ENCODE data around the gene PITPNM3. TPM values are rescaled to one million over a fixed set of nuclear protein-coding genes. Genes with fewer than 3 reads are reported as not detected.
"Not testable (repeated sequence)": the region's sequence is repeated elsewhere in the genome, so short reads cannot be mapped to it uniquely, and the experiment has no call there.

The PITPNM3 gene
- total RNA-seq, 2 experiments from 2014 or later = 0.49 to 0.72 TPM

DNA sequence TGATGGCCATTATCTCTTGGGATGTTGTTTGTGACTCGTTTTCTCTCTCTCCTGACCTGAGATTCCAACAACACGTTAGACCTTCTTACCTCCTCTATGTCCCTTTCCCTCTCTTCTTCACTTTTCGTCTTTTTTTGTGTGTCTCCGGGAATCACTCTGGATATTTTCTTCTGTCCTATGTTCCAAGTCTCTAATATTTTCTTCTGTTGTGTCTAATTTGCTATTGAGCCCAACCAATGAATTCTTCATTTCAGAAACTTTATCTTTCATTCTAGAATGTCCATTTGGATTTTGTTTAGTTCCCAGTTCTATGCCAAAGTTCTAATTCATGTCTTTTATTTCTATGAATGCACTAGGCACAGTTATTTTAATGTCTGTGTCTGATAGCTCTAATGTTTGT lies 27.1 kb upstream of the PITPNM3 start:
- no peak overlapping the region for H3K4me3 Mint-ChIP-seq
- no peaks in the 10 kb centered on the region for H3K27me3 Mint-ChIP-seq
- H3K4me1 Mint-ChIP-seq = no peaks in the 10 kb centered on the region
- peaks cover 4% of the 10 kb centered on the region for H3K9me3 Mint-ChIP-seq
- DNase-seq = no peak
- no peak overlapping the region for H3K27ac Mint-ChIP-seq
- H3K36me3 Mint-ChIP-seq = peaks cover 50% of the 10 kb centered on the region

DNA sequence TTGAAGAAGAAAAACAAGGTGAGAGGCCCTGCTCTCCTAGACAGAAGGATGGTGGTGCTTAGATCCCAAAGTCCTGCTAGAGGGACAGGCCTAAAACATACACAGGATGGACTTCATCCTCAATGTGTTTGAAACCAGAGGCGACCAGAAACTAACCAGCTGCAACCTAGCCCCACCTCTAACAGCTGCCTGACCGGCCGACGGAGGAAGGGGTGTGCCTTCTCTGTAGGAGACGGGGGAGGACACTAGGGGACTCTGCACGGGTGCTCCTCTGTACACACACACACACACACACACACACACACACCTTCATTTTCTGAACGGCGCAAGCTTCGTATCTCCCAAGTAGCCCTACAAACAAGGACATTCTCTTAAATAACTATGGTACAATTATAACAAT lies 24.3 kb upstream of the PITPNM3 start:
- Mint-ChIP-seq H3K4me1 (peaks cover 10% of the 10 kb centered on the region), H3K4me3 (no peak overlapping the region), H3K36me3 (peaks cover 46% of the 10 kb centered on the region), H3K27me3 (no peaks in the 10 kb centered on the region), H3K27ac (no peak overlapping the region), H3K9me3 (no peaks in the 10 kb centered on the region)
- DNase-seq = no peak

DNA sequence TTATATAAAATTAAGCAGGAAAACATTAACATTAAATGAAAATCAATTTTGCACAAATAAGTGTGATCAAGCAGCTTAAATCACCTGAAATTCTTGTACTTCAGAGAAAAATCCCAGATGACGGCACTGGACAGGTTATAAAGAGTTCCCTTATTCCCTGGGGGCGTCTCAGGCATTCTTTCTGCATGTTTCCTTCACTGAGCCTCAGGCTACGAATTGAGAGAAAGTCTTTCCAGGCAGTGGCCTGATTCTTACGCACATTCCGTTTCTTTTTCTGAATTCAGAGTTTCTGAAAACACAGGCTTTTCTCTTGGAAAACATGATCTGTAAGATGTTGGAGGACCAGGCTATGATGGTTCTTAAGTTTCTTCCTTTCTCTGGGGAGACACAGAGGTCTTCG lies 22.1 kb upstream of the PITPNM3 start:
- H3K36me3 Mint-ChIP-seq = peaks cover 31% of the 10 kb centered on the region

DNA sequence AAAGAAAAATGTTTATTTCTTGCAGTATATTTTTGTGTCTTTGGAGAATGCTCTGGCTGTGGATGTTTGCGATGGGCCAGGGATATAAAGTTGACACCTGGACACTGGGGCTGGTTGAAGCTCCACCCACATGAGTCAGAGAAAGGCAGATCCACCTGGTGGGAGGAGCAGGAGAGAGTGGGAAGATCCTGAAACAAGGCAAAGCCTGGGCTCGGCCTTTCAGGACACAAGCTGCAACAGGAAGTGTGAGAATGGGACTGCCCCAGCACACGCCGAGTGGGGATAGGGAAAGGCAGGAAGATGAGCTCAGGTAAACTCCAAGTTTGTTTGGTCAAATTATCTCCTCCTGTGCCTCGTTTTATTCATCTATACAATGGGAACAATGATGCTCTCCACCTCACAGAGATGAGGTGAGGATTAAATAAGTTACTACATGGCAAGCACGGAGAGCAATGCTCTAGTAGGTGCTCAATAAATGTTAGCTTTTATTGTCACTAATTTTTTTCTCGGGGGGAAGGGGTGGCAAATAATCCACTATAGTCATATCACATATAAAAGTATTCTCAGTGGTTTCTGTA lies 21.4 kb upstream of the PITPNM3 start:
- no peak overlapping the region for H3K27ac Mint-ChIP-seq
- DNase-seq = no peak
- H3K27me3 Mint-ChIP-seq = no peaks in the 10 kb centered on the region
- peaks cover 23% of the 10 kb centered on the region for H3K36me3 Mint-ChIP-seq
- peaks cover 21% of the 10 kb centered on the region for H3K4me1 Mint-ChIP-seq
- no peak overlapping the region for H3K4me3 Mint-ChIP-seq
- H3K9me3 Mint-ChIP-seq = no peaks in the 10 kb centered on the region

More for the DNA sequence above, 22.1 kb upstream of the PITPNM3 start:
- H3K4me1 Mint-ChIP-seq = peaks cover 21% of the 10 kb centered on the region
- no peak for DNase-seq
- no peaks in the 10 kb centered on the region for H3K9me3 Mint-ChIP-seq
- no peak overlapping the region for H3K27ac Mint-ChIP-seq
- no peak overlapping the region for H3K4me3 Mint-ChIP-seq
- H3K27me3 Mint-ChIP-seq = no peaks in the 10 kb centered on the region

- Mint-ChIP-seq H3K4me3 (no peak overlapping the region), H3K27me3 (no peaks in the 10 kb centered on the region), H3K9me3 (no peaks in the 10 kb centered on the region), H3K4me1 (peaks cover 21% of the 10 kb centered on the region), H3K27ac (no peak overlapping the region), H3K36me3 (peaks cover 19% of the 10 kb centered on the region)
- DNase-seq = no peak
Observed at GRCh38 chr17:6576038-6576785, 19.9 kb upstream of the PITPNM3 start.

- DNase-seq = no peak
- Mint-ChIP-seq H3K36me3 (peaks cover 19% of the 10 kb centered on the region), H3K9me3 (no peaks in the 10 kb centered on the region), H3K27ac (peak overlapping the region; percentile 47), H3K27me3 (no peaks in the 10 kb centered on the region), H3K4me1 (peaks cover 21% of the 10 kb centered on the region), H3K4me3 (peak overlapping the region; percentile 18)
Observed at GRCh38 chr17:6575596-6575988, 19.2 kb upstream of the PITPNM3 start.

GRCh38 chr17:6574687-6575595 lies 18.6 kb upstream of the PITPNM3 start:
- Mint-ChIP-seq H3K4me3 (peak overlapping the region; percentile 18), H3K27ac (peak overlapping the region; percentile 47), H3K36me3 (peaks cover 19% of the 10 kb centered on the region), H3K27me3 (no peaks in the 10 kb centered on the region), H3K9me3 (no peaks in the 10 kb centered on the region), H3K4me1 (peaks cover 21% of the 10 kb centered on the region)
- peak; percentile 61 for DNase-seq

DNA sequence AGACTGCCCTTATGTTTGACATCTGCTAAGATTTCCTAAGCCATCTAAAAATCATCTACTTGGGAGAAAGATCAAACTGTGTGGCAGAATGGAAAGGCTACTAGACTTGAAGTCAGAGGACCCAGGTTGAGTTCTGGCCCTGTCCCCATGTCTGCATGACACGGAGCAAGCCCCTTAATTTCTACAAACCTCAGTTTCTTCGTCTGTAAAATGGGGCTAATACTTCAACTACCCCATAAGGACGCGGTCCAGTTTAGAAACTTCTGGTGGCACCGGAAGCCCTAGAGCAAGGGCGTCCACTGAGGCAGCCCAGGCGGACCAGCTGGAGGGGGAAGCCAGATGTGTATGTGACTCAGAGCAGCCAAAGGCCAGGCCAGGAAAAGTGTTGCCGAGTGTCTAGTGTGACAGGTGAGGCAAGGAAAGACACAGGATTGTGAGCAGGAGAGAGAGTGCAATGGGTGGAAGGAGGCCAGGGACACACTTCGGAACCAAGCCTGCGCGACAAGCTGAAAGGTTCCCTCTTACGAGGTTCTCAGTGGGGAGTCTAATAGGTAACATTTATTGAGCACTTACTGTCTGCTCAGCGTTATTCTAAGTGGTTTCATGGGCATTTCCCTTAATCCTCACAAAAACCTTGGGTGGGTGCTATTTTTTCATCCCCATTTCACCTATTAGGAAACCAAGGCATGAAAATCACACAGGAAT lies 17.8 kb upstream of the PITPNM3 start:
- Mint-ChIP-seq H3K27me3 (no peaks in the 10 kb centered on the region), H3K36me3 (peaks cover 19% of the 10 kb centered on the region), H3K4me3 (no peak overlapping the region), H3K27ac (no peak overlapping the region), H3K4me1 (peaks cover 21% of the 10 kb centered on the region), H3K9me3 (no peaks in the 10 kb centered on the region)
- DNase-seq = no peak

DNA sequence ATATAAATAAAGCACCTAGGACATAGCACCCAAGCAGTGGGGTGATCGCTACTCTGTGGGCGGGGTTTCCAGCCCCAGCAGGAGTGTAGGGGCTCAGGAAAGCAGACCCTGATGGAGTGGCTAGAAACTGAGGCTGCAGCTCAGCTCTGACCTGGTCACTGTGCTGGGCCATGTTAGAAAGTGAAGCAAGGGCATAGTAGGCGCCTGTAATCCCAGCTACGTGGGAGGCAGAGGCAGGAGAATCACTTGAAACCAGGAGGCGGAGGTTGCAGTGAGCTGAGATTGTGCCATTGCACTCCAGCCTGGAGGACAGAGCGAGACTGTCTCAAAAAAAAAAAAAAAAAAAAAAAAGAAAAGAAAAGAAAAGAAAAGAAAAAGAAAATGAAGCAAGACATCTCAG lies 17.1 kb upstream of the PITPNM3 start:
- not testable (repeated sequence) for H3K9me3 Mint-ChIP-seq, H3K27ac Mint-ChIP-seq, H3K27me3 Mint-ChIP-seq, H3K4me3 Mint-ChIP-seq, DNase-seq
- Mint-ChIP-seq H3K36me3 (peaks cover 19% of the 10 kb centered on the region), H3K4me1 (peaks cover 21% of the 10 kb centered on the region)

DNA sequence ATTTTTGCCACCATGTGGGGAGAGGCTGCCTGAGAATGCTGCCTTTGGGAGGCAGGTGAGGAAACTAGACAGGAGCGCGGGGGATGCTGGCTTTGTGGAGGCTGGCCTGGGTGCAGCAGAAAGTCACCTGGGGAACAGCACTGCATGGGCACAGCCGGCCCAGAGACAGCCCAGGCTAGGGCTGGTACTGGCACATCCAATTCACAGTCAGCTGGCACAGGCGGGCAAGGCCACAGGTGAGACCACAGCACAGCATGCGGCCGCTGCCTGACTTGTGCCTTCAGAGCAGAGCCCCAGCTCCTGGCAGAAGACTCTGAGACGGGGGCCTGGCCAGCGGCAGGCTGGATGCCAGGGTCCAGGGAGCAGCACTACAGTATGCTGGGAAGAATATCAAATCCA lies 16.6 kb upstream of the PITPNM3 start:
- DNase-seq = no peak
- Mint-ChIP-seq H3K9me3 (no peaks in the 10 kb centered on the region), H3K36me3 (peaks cover 17% of the 10 kb centered on the region), H3K4me3 (no peak overlapping the region), H3K27me3 (no peaks in the 10 kb centered on the region), H3K4me1 (peaks cover 21% of the 10 kb centered on the region), H3K27ac (no peak overlapping the region)

DNA sequence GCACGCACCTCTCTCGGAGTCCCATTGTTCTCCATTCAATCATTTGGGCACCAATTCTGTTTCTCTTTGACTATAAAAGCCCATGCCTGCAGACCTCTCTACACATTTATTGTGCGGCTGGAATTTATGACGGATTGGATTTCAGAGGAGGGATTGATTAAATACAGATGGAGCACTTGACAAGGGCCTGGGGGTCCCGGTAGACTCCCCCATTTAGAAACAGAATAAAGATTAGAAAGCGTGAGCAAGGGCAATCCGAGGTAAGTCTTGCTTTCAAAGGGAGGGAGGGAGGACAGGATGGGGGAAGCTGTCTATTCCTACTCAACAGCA lies 15.1 kb upstream of the PITPNM3 start:
- no peak for DNase-seq
- Mint-ChIP-seq H3K27me3 (no peaks in the 10 kb centered on the region), H3K9me3 (no peaks in the 10 kb centered on the region), H3K4me1 (peaks cover 16% of the 10 kb centered on the region), H3K36me3 (peaks cover 8% of the 10 kb centered on the region), H3K4me3 (no peak overlapping the region), H3K27ac (no peak overlapping the region)

DNA sequence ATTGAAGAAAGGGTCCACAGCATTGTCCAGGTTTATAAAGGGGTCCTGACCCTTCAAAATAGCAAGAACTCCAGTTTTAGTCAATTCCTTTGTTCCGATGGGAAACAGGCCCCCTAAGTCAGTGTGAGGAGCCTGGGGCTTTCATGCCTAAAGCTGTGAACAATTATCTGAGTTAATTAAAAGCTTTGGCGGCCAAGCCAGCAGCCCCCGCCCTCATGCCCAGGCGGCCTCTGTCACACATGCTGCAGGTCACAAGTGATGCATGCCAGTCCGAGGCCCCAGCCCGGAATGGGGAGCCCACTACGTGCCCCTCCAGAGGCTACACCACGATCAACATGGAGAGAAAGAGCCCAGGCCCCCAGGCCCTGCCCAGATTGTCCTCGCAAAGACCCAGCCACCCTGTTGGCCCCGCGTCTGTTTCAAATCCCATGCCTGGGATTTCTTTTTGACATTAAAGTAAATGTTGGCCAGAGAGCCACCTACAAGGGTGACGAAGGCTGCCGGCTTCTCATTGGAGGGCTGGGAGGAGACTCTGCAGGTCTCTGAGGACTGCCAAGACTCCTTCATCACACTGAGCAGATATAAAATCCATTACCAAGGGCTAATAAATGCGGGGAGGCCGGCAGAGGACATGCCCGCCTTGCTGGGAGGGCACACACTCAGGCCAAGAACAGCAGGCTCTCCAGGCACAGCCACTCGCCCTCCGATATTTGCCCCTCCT lies 14.5 kb upstream of the PITPNM3 start:
- H3K4me1 Mint-ChIP-seq = peaks cover 14% of the 10 kb centered on the region
- H3K4me3 Mint-ChIP-seq = no peak overlapping the region
- no peaks in the 10 kb centered on the region for H3K27me3 Mint-ChIP-seq

GRCh38 chr17:6569370-6570285 lies 13.3 kb upstream of the PITPNM3 start:
- Mint-ChIP-seq H3K27me3 (peaks cover 4% of the 10 kb centered on the region), H3K27ac (no peak overlapping the region), H3K9me3 (no peaks in the 10 kb centered on the region), H3K4me1 (peaks cover 2% of the 10 kb centered on the region), H3K36me3 (no peaks in the 10 kb centered on the region), H3K4me3 (no peak overlapping the region)
- DNase-seq = no peak

More for the DNA sequence above, 14.5 kb upstream of the PITPNM3 start:
- Mint-ChIP-seq H3K36me3 (peaks cover 7% of the 10 kb centered on the region), H3K9me3 (no peaks in the 10 kb centered on the region), H3K27ac (no peak overlapping the region)
- no peak for DNase-seq
